22Rv1 (cell line): ENCODE results near the gene NRXN3.

Experiments used
- ZFX ChIP-seq: fragments of 450-650 bp; IDR thresholded peaks from 2 replicates; pipeline ENCODE4 v1.6.1; 2017; ENCODE audit warnings: antibody characterized with exemption, borderline replicate concordance
- TF ChIP-seq, protein P1 (sequence below): fragments of 450-650 bp; IDR thresholded peaks from 2 replicates; pipeline ENCODE4 v1.5.1; 2017; ENCODE audit warnings: mild to moderate bottlenecking

DNA sequence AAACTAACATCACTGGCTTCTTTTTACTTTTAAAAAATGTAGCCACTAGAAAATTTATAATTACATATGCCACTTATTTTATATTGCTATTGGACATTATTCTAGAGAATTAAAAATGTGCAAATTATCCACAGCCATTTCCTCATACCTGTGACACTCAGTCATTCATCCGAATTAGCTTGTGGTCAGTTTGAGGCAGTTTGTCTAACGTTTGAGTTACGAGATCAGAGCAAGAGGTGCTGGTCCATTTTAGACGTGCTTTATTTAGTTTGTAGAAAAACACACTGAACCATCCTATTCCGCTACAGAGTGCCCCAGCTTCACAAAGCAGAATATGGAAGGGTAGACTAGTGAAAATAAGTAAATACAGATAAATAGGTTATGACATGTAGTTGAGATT is 513.0 kb downstream of the NRXN3 start:
- TF ChIP-seq, protein P1, sequence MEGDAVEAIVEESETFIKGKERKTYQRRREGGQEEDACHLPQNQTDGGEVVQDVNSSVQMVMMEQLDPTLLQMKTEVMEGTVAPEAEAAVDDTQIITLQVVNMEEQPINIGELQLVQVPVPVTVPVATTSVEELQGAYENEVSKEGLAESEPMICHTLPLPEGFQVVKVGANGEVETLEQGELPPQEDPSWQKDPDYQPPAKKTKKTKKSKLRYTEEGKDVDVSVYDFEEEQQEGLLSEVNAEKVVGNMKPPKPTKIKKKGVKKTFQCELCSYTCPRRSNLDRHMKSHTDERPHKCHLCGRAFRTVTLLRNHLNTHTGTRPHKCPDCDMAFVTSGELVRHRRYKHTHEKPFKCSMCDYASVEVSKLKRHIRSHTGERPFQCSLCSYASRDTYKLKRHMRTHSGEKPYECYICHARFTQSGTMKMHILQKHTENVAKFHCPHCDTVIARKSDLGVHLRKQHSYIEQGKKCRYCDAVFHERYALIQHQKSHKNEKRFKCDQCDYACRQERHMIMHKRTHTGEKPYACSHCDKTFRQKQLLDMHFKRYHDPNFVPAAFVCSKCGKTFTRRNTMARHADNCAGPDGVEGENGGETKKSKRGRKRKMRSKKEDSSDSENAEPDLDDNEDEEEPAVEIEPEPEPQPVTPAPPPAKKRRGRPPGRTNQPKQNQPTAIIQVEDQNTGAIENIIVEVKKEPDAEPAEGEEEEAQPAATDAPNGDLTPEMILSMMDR: no peak
- TF ChIP-seq ZFX: no peak
